ENCODE measurements around the gene EPB41L3.

EPB41L3 gene

GRCh38 chr18:5376986-5377385 is 166.8 kb downstream of the EPB41L3 start:
- H3K36me3 Mint-ChIP-seq = no peaks in the 10 kb centered on the region
- H3K4me1 Mint-ChIP-seq = no peaks in the 10 kb centered on the region
- DNase-seq (ENCODE audit: low spot score in 2 of 2) (no peak), ATAC-seq (ENCODE audit: low read depth) (no peak)
- no peak overlapping the region for H3K27ac Mint-ChIP-seq
- no peaks in the 10 kb centered on the region for H3K27me3 Mint-ChIP-seq
- H3K4me3 Mint-ChIP-seq = no peak overlapping the region
- no peaks in the 10 kb centered on the region for H3K9me3 Mint-ChIP-seq

- Mint-ChIP-seq H3K27ac (no peak overlapping the region), H3K4me1 (no peaks in the 10 kb centered on the region), H3K36me3 (no peaks in the 10 kb centered on the region), H3K4me3 (no peak overlapping the region), H3K27me3 (peaks cover 6% of the 10 kb centered on the region), H3K9me3 (no peaks in the 10 kb centered on the region)
- DNase-seq (ENCODE audit: low spot score in 2 of 2) (no peak), ATAC-seq (ENCODE audit: low read depth) (no peak)
Observed at GRCh38 chr18:5370332-5370731, 173.5 kb downstream of the EPB41L3 start.

GRCh38 chr18:5369513-5369912 is 174.3 kb downstream of the EPB41L3 start:
- ATAC-seq (ENCODE audit: low read depth) (no peak), DNase-seq (ENCODE audit: low spot score in 2 of 2) (no peak)
- Mint-ChIP-seq H3K27ac (no peak overlapping the region), H3K9me3 (no peaks in the 10 kb centered on the region), H3K4me1 (no peaks in the 10 kb centered on the region), H3K27me3 (peaks cover 7% of the 10 kb centered on the region), H3K36me3 (no peaks in the 10 kb centered on the region), H3K4me3 (no peak overlapping the region)

- Mint-ChIP-seq H3K27me3 (peaks cover 6% of the 10 kb centered on the region), H3K4me3 (no peak overlapping the region), H3K9me3 (no peaks in the 10 kb centered on the region), H3K4me1 (no peaks in the 10 kb centered on the region), H3K36me3 (no peaks in the 10 kb centered on the region), H3K27ac (no peak overlapping the region)
- DNase-seq (ENCODE audit: low spot score in 2 of 2) (no peak), ATAC-seq (ENCODE audit: low read depth) (no peak)
Observed at GRCh38 chr18:5365443-5365842, 178.4 kb downstream of the EPB41L3 start.

- Mint-ChIP-seq H3K27me3 (no peaks in the 10 kb centered on the region), H3K9me3 (peaks cover 15% of the 10 kb centered on the region), H3K27ac (no peak overlapping the region), H3K36me3 (peaks cover 3% of the 10 kb centered on the region), H3K4me1 (no peaks in the 10 kb centered on the region), H3K4me3 (no peak overlapping the region)
- no peak for ATAC-seq (ENCODE audit: low read depth)
- no peak for DNase-seq (ENCODE audit: low spot score in 2 of 2)
Observed at GRCh38 chr18:5350636-5351035, 193.2 kb downstream of the EPB41L3 start.
